HG02610 (cell line): Measurements from ENCODE around the gene MMP12.

Experiments
- ATAC-seq: cut with Tn5 transposase; IDR thresholded peaks from one replicate; pipeline ENCODE4 v1.9.1; 2021; ENCODE audit warnings: mild to moderate bottlenecking, moderate library complexity; ENCODE audit not compliant: unreplicated experiment

The MMP12 gene

GRCh38 chr11:102850973-102851745, 23.6 kb downstream of the MMP12 start:
- ATAC-seq, result no peak

- ATAC-seq, result no peak
These were observed 25.5 kb downstream of the MMP12 start for GRCh38 chr11:102849311-102849710.

GRCh38 chr11:102846292-102846691, 28.5 kb downstream of the MMP12 start:
- ATAC-seq, result no peak

- ATAC-seq, result no peak
These were observed 31.3 kb downstream of the MMP12 start, which contains the start of gene MMP3 for GRCh38 chr11:102843489-102843888. Gene MMP3 (minus strand): TSS chr11:102843609. CDS start chr11:102843546, 63 bp downstream.

- no peak for ATAC-seq
These were observed 31.9 kb downstream of the MMP12 start for GRCh38 chr11:102842930-102843329.

- no peak for ATAC-seq
These were observed 34.8 kb downstream of the MMP12 start for GRCh38 chr11:102840018-102840417.

- no peak for ATAC-seq
These were observed 37.1 kb downstream of the MMP12 start for GRCh38 chr11:102837646-102838045.

- no peak for ATAC-seq
These were observed 37.6 kb downstream of the MMP12 start for GRCh38 chr11:102837156-102837555.

GRCh38 chr11:102836290-102836875, 38.4 kb downstream of the MMP12 start:
- no peak for ATAC-seq

- no peak for ATAC-seq
These were observed 41.1 kb downstream of the MMP12 start for GRCh38 chr11:102833731-102834130.

GRCh38 chr11:102832612-102833011, 42.2 kb downstream of the MMP12 start:
- ATAC-seq, result no peak

- no peak for ATAC-seq
These were observed 43.0 kb downstream of the MMP12 start for GRCh38 chr11:102831489-102832440.

- no peak for ATAC-seq
These were observed 43.7 kb downstream of the MMP12 start for GRCh38 chr11:102831128-102831488.

GRCh38 chr11:102830001-102830727, 44.6 kb downstream of the MMP12 start:
- no peak for ATAC-seq

- ATAC-seq, result no peak
These were observed 45.3 kb downstream of the MMP12 start for GRCh38 chr11:102829316-102830000.

GRCh38 chr11:102824556-102824955, 50.2 kb downstream of the MMP12 start:
- no peak for ATAC-seq

GRCh38 chr11:102819491-102819890, 55.3 kb downstream of the MMP12 start:
- ATAC-seq, result no peak

- ATAC-seq, result no peak
These were observed 61.3 kb downstream of the MMP12 start for GRCh38 chr11:102813484-102813883.
